Transverse colon (tissue), 4 donors: Measurements from ENCODE around the gene PRPS1. TPM values are rescaled to one million over a fixed set of nuclear protein-coding genes. Genes with fewer than 3 reads are reported as not detected.

Source experiments
- DNase-seq: peaks from one replicate; pipeline ENCODE4 v3.0.0-alpha.2; 2019
- H3K27ac ChIP-seq, 4 donors: fragments of 200-600 bp; sonication (generic); 2 replicates each; pipeline ENCODE4 v1.5.1; 2016 to 2018; ENCODE audit warnings: inconsistent platforms in 4 of 4
- H3K27me3 ChIP-seq: fragments of 200-600 bp; sonication (generic); 2 replicates; pipeline ENCODE4 v1.5.1; 2017; ENCODE audit warnings: inconsistent platforms
- H3K36me3 ChIP-seq, 4 donors: fragments of 200-600 bp; sonication (generic); 2 replicates each; pipeline ENCODE4 v1.5.1; 2017 to 2019; ENCODE audit warnings: inconsistent platforms in 4 of 4
- H3K4me1 ChIP-seq, 4 donors: fragments of 200-600 bp; sonication (generic); 2 replicates each; pipeline ENCODE4 v1.5.1; 2017 to 2020; ENCODE audit warnings: inconsistent platforms in 4 of 4
- H3K4me3 ChIP-seq, 4 donors: fragments of 200-600 bp; sonication (generic); 1 replicate in 1 of 4; 2 replicates in 3 of 4; pipeline versions ENCODE4 v1.5.1 to v1.6.1; 2017 to 2019; ENCODE audit warnings: inconsistent platforms in 4 of 4
- H3K9me3 ChIP-seq, 2 donors: fragments of 200-600 bp; sonication (generic); 2 replicates each; pipeline ENCODE4 v1.5.1; 2017 to 2019; ENCODE audit warnings: inconsistent platforms in 2 of 2
- CTCF ChIP-seq, 5 experiments: fragments of 200-600 bp in 3 of 5; fragments of 450-650 bp in 2 of 5; sonication (generic) in 3 of 5; IDR thresholded peaks; 1 replicate in 2 of 5; 2 replicates in 3 of 5; pipeline ENCODE4 v1.5.1; 2016 to 2017; ENCODE audit warnings: antibody characterized with exemption in 5 of 5, inconsistent platforms in 3 of 5, mild to moderate bottlenecking in 2 of 5, moderate library complexity in 1 of 5
- EP300 ChIP-seq: sonication (generic); formaldehyde crosslinking; IDR thresholded peaks from one replicate; pipeline ENCODE4 v1.6.1; 2017; ENCODE audit warnings: antibody characterized with exemption, low read depth
- POLR2A ChIP-seq: fragments of 450-650 bp; IDR thresholded peaks from one replicate; pipeline ENCODE4 v1.6.1; 2016; ENCODE audit warnings: antibody characterized with exemption, mild to moderate bottlenecking, moderate library complexity
- POLR2AphosphoS5 ChIP-seq, 3 donors: sonication (generic); formaldehyde crosslinking; IDR thresholded peaks; one replicate each; pipeline ENCODE4 v1.6.1; 2016; ENCODE audit warnings: antibody characterized with exemption in 3 of 3
- WGBS, 2 donors: methylation state at CpG; one replicate each; pipeline ENCODE4 v1.1.5; 2018; ENCODE audit warnings: low coverage in 1 of 2; 5-methylcytosine and 5-hydroxymethylcytosine counted together
- in situ Hi-C, 4 donors: fragments of 200-750 bp; cut with MboI; loops; one replicate each; pipeline versions ENCODE4 v1.15.0 to v1.15.1; 2017; ENCODE audit warnings: low sequenced_read_pairs in 3 of 4, low pct_ligation_motif_present in 1 of 4, low pct_unique_long_range_greater_than_20kb in 1 of 4
- intact Hi-C: fragments of 100-400 bp; cut with DNase I; formaldehyde crosslinking; loops from one replicate; pipeline ENCODE4 v1.15.1; 2023; ENCODE audit warnings: low total_unique reads
- total RNA-seq, 4 donors: library from RNA; depleted of rRNA; stranded (reverse); fragments of >200 nt; gene quantifications; one replicate each; pipeline ENCODE4 v1.1.0, GENCODE V29; 2016

PRPS1 gene
- total RNA-seq, 4 donors from 2014 or later, result 1.5 to 16.5 (median 12.4) TPM

- no peak overlapping the region for H3K4me3 ChIP-seq
- no peaks in the 10 kb centered on the region for H3K9me3 ChIP-seq
- intact Hi-C loops, result no loop called here
- WGBS, 2 donors, result 27 to 63% methylated on average over 1 to 2 of the region's 2 CpGs
- no peak for DNase-seq
- TF ChIP-seq POLR2AphosphoS5 (IDR thresholded peaks at IDR 0.05) (no peak), EP300 (no peak), POLR2A (no peak), CTCF (IDR thresholded peaks at IDR 0.05) (no peak)
- no peaks in the 10 kb centered on the region for H3K36me3 ChIP-seq
- H3K4me1 ChIP-seq, result no peaks in the 10 kb centered on the region
- H3K27me3 ChIP-seq, result no peaks in the 10 kb centered on the region
- no peak overlapping the region for H3K27ac ChIP-seq
- in situ Hi-C loops, result no loop called here
Observed at GRCh38 chrX:107610667-107611066, 17.6 kb upstream of the PRPS1 start.

- Histone ChIP-seq H3K4me1 (no peaks in the 10 kb centered on the region), H3K4me3 (no peak overlapping the region), H3K27ac (no peak overlapping the region), H3K9me3 (no peaks in the 10 kb centered on the region), H3K36me3 (no peaks in the 10 kb centered on the region), H3K27me3 (no peaks in the 10 kb centered on the region)
- DNase-seq, result no peak
- intact Hi-C loops (no loop called here), in situ Hi-C loops (no loop called here)
- WGBS, 2 donors, result 20 to 63% methylated on average over 1 to 7 of the region's 7 CpGs
- TF ChIP-seq POLR2A (no peak), POLR2AphosphoS5 (IDR thresholded peaks at IDR 0.05) (no peak), EP300 (no peak), CTCF (IDR thresholded peaks at IDR 0.05) (no peak)
Observed at GRCh38 chrX:107619885-107620322, 8.4 kb upstream of the PRPS1 start.

- in situ Hi-C loops (no loop called here), intact Hi-C loops (no loop called here)
- no peak overlapping the region for H3K27ac ChIP-seq
- DNase-seq, result no peak
- peaks cover 0 to 5% (median 2%) of the 10 kb centered on the region in 4 donors for H3K4me1 ChIP-seq
- TF ChIP-seq CTCF (IDR thresholded peaks at IDR 0.05), result no peak
- TF ChIP-seq POLR2AphosphoS5 (IDR thresholded peaks at IDR 0.05), result no peak
- no peak for TF ChIP-seq POLR2A
- no peak for TF ChIP-seq EP300
- H3K9me3 ChIP-seq, result no peaks in the 10 kb centered on the region
- H3K4me3 ChIP-seq, result no peak overlapping the region
- no peaks in the 10 kb centered on the region for H3K27me3 ChIP-seq
- no peaks in the 10 kb centered on the region for H3K36me3 ChIP-seq
- 86 to 91% methylated on average over 1 to 2 of the region's 2 CpGs for WGBS, 2 donors
Observed at GRCh38 chrX:107624893-107625292, 3.4 kb upstream of the PRPS1 start.

GRCh38 chrX:107625739-107626138, 2.6 kb upstream of the PRPS1 start:
- Histone ChIP-seq H3K4me1 (peaks cover 0 to 5% (median 2%) of the 10 kb centered on the region in 4 donors), H3K36me3 (no peaks in the 10 kb centered on the region), H3K9me3 (no peaks in the 10 kb centered on the region), H3K4me3 (no peak overlapping the region), H3K27me3 (no peaks in the 10 kb centered on the region), H3K27ac (no peak overlapping the region)
- TF ChIP-seq POLR2A, result no peak
- no peak for TF ChIP-seq POLR2AphosphoS5 (IDR thresholded peaks at IDR 0.05)
- no peak for TF ChIP-seq CTCF (IDR thresholded peaks at IDR 0.05)
- no peak for TF ChIP-seq EP300
- DNase-seq, result no peak
- in situ Hi-C loops, result no loop called here
- WGBS, 2 donors, result 82 to 100% methylated on average over 1 to 5 of the region's 5 CpGs
- intact Hi-C loops, result no loop called here
